IgD-negative memory B cell (primary cell): ENCODE measurements around the gene CHST15. TPM values are rescaled to one million over a fixed set of nuclear protein-coding genes. Genes with fewer than 3 reads are reported as not detected.

ENCODE experiments used
- H3K27ac Mint-ChIP-seq, 3 donors: one replicate each; pipeline ENCODE4 v1.8.0; 2020 to 2022; ENCODE audit warnings: mild to moderate bottlenecking in 3 of 3, mixed read lengths in 3 of 3, moderate library complexity in 1 of 3
- H3K27me3 Mint-ChIP-seq: one replicate; pipeline ENCODE4 v1.8.0; 2021; ENCODE audit warnings: mixed read lengths
- H3K36me3 Mint-ChIP-seq: one replicate; pipeline ENCODE4 v1.8.0; 2020; ENCODE audit warnings: mild to moderate bottlenecking, mixed read lengths
- H3K4me1 Mint-ChIP-seq, 3 donors: one replicate each; pipeline ENCODE4 v1.8.0; 2020 to 2022; ENCODE audit warnings: mixed read lengths in 3 of 3, mild to moderate bottlenecking in 1 of 3
- H3K4me3 Mint-ChIP-seq, 4 donors: one replicate each; pipeline ENCODE4 v1.8.0; 2020 to 2022; ENCODE audit warnings: mild to moderate bottlenecking in 4 of 4, mixed read lengths in 4 of 4, moderate library complexity in 3 of 4
- H3K9me3 Mint-ChIP-seq, 3 donors: one replicate each; pipeline ENCODE4 v1.8.0; 2020 to 2021; ENCODE audit warnings: mixed read lengths in 3 of 3, mild to moderate bottlenecking in 1 of 3
- polyA plus RNA-seq: library from polyadenylated mRNA; unstranded; fragments of 300-500 nt; fragmentation: Illumina TruSeq; gene quantifications from one replicate; pipeline ENCODE4 v1.2.3, GENCODE V29; 2021

The CHST15 gene
- polyA plus RNA-seq, 1 donor from 2014 or later, result 15.4 TPM

GRCh38 chr10:124086787-124087671, 6.4 kb downstream of the CHST15 start:
- peak overlapping the region in 1 of 3 donors; percentile 54 for H3K27ac Mint-ChIP-seq
- H3K9me3 Mint-ChIP-seq, result no peaks in the 10 kb centered on the region
- H3K4me3 Mint-ChIP-seq, result no peak overlapping the region
- peaks cover 36 to 63% (median 57%) of the 10 kb centered on the region in 3 donors for H3K4me1 Mint-ChIP-seq
- peaks cover 1% of the 10 kb centered on the region for H3K27me3 Mint-ChIP-seq
- peaks cover 10% of the 10 kb centered on the region for H3K36me3 Mint-ChIP-seq

DNA sequence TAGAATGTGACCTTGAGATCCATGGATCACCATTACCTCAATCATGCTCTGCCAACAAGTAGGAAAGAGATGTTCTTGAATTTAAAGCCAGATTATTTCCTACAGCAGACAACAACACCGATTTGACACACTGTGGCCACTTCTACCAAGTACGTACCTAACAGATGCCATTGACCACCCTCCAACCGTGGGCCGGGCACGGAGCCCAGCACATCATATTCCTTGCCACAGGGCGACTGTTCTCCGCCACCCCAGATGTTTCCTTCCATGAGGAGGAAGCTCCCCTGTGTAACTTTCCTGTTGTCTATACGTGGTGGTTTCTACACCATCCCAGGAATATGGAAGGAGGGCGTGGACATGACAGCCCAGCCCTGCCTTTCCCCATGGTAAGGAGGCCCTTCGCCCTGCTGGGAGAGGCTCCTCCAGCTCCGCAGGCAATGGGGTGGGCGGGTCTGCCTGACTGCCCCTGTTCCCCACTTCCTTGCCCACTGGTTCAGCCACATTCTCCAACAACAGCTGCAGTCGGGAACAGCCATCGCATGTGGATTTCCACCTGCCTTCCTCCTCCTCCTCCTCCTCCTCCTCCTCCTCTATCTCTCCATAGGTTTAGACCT, 7.2 kb downstream of the CHST15 start:
- peaks cover 41 to 62% (median 56%) of the 10 kb centered on the region in 3 donors for H3K4me1 Mint-ChIP-seq
- H3K27me3 Mint-ChIP-seq, result no peaks in the 10 kb centered on the region
- H3K9me3 Mint-ChIP-seq, result no peaks in the 10 kb centered on the region
- H3K36me3 Mint-ChIP-seq, result peaks cover 10% of the 10 kb centered on the region
- H3K4me3 Mint-ChIP-seq, result no peak overlapping the region
- peak overlapping the region in 1 of 3 donors; percentile 77 for H3K27ac Mint-ChIP-seq

DNA sequence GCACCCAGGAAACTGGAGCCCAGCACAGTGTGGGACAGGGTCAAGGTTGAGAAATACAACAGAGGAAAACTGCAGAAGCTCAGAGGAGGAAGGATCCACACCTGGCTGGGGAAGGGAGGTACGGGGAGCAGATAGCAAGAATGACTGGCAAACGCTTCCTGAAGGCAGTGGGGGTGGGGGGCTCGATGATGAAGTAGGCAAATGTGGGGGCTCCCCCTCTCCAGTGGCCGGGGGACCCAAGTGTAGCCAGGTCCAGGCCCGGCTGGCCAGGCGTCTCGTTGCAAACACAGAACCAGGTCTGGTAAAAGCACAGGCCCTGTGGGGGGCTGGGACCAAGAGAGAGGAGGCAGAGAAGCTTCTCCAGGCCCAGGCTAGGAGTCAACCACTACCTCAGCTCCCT, 7.7 kb downstream of the CHST15 start:
- peak overlapping the region in 1 of 3 donors; percentile 77 for H3K27ac Mint-ChIP-seq
- no peaks in the 10 kb centered on the region for H3K27me3 Mint-ChIP-seq
- H3K36me3 Mint-ChIP-seq, result peaks cover 10% of the 10 kb centered on the region
- H3K9me3 Mint-ChIP-seq, result no peaks in the 10 kb centered on the region
- H3K4me1 Mint-ChIP-seq, result peaks cover 42 to 59% (median 53%) of the 10 kb centered on the region in 3 donors
- H3K4me3 Mint-ChIP-seq, result peak overlapping the region in 1 of 4 donors; percentile 65

GRCh38 chr10:124084708-124085107, 8.7 kb downstream of the CHST15 start:
- Mint-ChIP-seq H3K4me3 (peak overlapping the region in 2 of 4 donors; percentile 25 to 76), H3K27me3 (no peaks in the 10 kb centered on the region), H3K36me3 (peaks cover 10% of the 10 kb centered on the region), H3K27ac (no peak overlapping the region), H3K4me1 (peaks cover 43 to 59% (median 51%) of the 10 kb centered on the region in 3 donors), H3K9me3 (no peaks in the 10 kb centered on the region)

DNA sequence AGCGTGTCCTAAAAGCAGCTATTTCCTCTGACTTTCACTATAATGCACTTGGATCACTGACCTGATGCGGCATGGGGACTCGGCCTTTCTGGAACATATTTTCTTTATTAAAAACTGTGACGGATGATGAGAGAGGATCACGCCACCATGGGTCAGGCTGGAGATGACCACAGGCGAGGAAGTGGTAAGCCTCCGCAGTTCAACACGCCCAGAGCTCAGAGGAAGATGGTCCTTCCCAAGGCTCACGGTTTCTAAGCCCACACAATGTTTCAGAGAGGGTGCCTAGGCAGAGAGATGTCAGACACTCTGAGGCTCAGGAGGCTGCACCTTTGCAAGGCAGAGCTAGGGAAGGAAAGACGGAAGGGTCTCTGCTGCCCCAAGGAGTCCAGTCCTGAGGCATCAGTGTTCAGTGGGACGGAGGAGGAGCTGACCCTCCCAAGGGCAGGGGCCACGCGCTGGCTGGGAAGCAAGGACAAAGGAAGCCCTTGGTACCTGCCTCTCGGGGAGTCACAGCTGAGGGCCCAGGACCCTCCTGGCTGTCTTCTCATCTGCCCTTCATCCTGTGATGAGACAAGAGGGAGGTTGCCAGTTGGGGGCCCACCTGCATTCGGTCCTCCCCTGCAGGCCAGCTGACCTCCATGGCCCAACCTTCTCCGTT, 9.5 kb downstream of the CHST15 start:
- Mint-ChIP-seq H3K36me3 (peaks cover 10% of the 10 kb centered on the region), H3K4me3 (peak overlapping the region in 1 of 4 donors; percentile 1), H3K27me3 (no peaks in the 10 kb centered on the region), H3K4me1 (peaks cover 46 to 58% (median 53%) of the 10 kb centered on the region in 3 donors), H3K27ac (no peak overlapping the region), H3K9me3 (no peaks in the 10 kb centered on the region)

GRCh38 chr10:124083047-124083739, 10.2 kb downstream of the CHST15 start:
- Mint-ChIP-seq H3K4me1 (peaks cover 41 to 51% (median 51%) of the 10 kb centered on the region in 3 donors), H3K9me3 (no peaks in the 10 kb centered on the region), H3K27me3 (no peaks in the 10 kb centered on the region), H3K27ac (no peak overlapping the region), H3K4me3 (peak overlapping the region in 1 of 4 donors; percentile 45), H3K36me3 (peaks cover 10% of the 10 kb centered on the region)

- no peak overlapping the region for H3K27ac Mint-ChIP-seq
- H3K4me1 Mint-ChIP-seq, result peaks cover 40 to 52% (median 48%) of the 10 kb centered on the region in 3 donors
- peaks cover 10% of the 10 kb centered on the region for H3K36me3 Mint-ChIP-seq
- H3K27me3 Mint-ChIP-seq, result no peaks in the 10 kb centered on the region
- no peak overlapping the region for H3K4me3 Mint-ChIP-seq
- H3K9me3 Mint-ChIP-seq, result no peaks in the 10 kb centered on the region
Observed at GRCh38 chr10:124082555-124082954, 10.8 kb downstream of the CHST15 start.

DNA sequence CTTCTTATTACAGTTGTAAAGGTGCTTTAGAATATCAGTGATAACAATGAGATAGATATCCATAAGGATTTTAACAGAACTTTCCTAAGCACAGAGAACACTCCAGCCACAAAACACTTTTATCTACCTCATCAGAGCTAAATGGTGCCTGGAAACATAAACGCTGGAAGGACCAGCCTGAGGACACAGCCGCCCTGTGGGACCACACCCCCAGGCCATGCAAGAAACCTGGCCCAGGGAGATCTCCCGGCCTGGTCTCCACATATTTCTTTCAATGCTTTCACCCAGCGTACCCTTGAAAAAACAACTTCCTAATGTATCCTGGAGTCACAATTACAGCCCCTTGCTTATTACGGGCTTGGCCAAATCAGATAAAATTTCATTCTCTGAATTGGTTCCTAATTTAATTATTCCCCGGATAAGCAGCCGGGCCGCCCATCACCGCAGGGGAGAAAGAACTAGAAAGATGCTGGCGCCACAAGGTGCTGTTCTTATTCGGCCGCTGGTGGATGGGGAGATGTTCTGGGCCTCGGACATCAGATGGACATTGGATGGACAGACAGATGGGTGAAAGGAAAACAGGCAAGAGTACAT, 11.8 kb downstream of the CHST15 start:
- Mint-ChIP-seq H3K36me3 (peaks cover 10% of the 10 kb centered on the region), H3K9me3 (no peaks in the 10 kb centered on the region), H3K4me3 (no peak overlapping the region), H3K4me1 (peaks cover 42 to 57% (median 44%) of the 10 kb centered on the region in 3 donors), H3K27me3 (no peaks in the 10 kb centered on the region), H3K27ac (no peak overlapping the region)

GRCh38 chr10:124079864-124080263, 13.5 kb downstream of the CHST15 start:
- peak overlapping the region in 2 of 4 donors; percentile 15 to 18 for H3K4me3 Mint-ChIP-seq
- peaks cover 41 to 49% (median 45%) of the 10 kb centered on the region in 3 donors for H3K4me1 Mint-ChIP-seq
- H3K27me3 Mint-ChIP-seq, result no peaks in the 10 kb centered on the region
- H3K36me3 Mint-ChIP-seq, result peaks cover 10% of the 10 kb centered on the region
- H3K9me3 Mint-ChIP-seq, result no peaks in the 10 kb centered on the region
- H3K27ac Mint-ChIP-seq, result peak overlapping the region in 2 of 3 donors; percentile 24 to 55

DNA sequence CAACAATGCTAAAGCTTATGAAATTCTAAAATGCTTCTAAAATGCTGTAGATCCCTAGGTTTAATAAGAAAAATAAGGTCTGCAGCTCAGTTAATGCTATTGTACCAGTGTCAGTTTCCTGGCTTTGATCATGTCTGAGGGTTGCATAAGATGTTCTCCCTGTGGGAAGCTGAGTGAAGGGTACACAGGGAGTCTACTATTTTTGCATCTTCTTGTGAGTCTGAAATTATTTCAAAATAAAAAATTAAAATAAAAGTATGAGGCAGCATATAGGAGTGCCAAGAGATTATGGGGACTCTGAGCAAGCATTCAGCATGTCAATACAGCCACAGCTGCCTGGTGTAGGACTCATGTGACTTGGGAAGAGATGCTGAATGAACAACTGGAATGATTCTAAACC, 14.7 kb downstream of the CHST15 start:
- H3K27ac Mint-ChIP-seq, result no peak overlapping the region
- peaks cover 42 to 52% (median 46%) of the 10 kb centered on the region in 3 donors for H3K4me1 Mint-ChIP-seq

GRCh38 chr10:124078028-124078427, 15.4 kb downstream of the CHST15 start:
- Mint-ChIP-seq H3K4me3 (no peak overlapping the region), H3K36me3 (peaks cover 9% of the 10 kb centered on the region), H3K27me3 (peaks cover 5% of the 10 kb centered on the region), H3K4me1 (peaks cover 42 to 56% (median 51%) of the 10 kb centered on the region in 3 donors), H3K9me3 (no peaks in the 10 kb centered on the region), H3K27ac (no peak overlapping the region)

More for the DNA sequence above, 14.7 kb downstream of the CHST15 start:
- Mint-ChIP-seq H3K9me3 (no peaks in the 10 kb centered on the region), H3K27me3 (peaks cover 5% of the 10 kb centered on the region), H3K4me3 (no peak overlapping the region), H3K36me3 (peaks cover 10% of the 10 kb centered on the region)

GRCh38 chr10:124077208-124077993, 16.0 kb downstream of the CHST15 start:
- peaks cover 4% of the 10 kb centered on the region for H3K36me3 Mint-ChIP-seq
- no peaks in the 10 kb centered on the region for H3K9me3 Mint-ChIP-seq
- peak overlapping the region in 1 of 3 donors; percentile 78 for H3K27ac Mint-ChIP-seq
- H3K27me3 Mint-ChIP-seq, result peaks cover 5% of the 10 kb centered on the region
- H3K4me3 Mint-ChIP-seq, result peak overlapping the region in 1 of 4 donors; percentile 9
- H3K4me1 Mint-ChIP-seq, result peaks cover 46 to 61% (median 53%) of the 10 kb centered on the region in 3 donors

DNA sequence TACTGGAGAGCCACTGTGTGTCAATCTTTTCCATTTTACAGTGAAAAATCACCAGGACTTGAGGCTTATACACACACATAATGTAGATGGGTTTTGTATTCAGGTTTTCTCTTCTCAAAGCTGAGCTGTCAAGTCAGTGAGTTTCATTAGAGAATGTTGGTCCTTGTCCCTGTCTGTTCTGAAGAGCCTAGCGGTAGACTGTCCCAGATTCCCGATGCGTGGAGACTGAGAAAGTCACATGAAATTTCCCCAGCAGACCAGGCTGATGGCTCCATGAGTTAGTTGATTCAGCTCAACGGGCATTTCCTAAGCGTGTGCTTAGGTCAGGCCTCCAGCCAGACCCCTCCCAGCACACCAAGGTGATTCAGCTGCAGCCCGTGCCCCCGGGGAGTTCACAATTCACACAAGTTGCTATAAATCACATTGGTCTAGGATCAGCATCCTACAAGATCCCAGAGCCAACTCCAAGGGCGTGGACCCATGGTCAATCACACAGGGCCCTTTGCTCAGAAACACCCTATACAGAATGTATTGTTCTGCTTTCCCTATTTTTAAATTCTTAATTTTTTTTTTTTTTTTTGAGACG, 17.2 kb downstream of the CHST15 start:
- H3K4me1 Mint-ChIP-seq, result peaks cover 55 to 64% (median 59%) of the 10 kb centered on the region in 3 donors
- peaks cover 5% of the 10 kb centered on the region for H3K27me3 Mint-ChIP-seq
- H3K36me3 Mint-ChIP-seq, result peaks cover 2% of the 10 kb centered on the region
- H3K4me3 Mint-ChIP-seq, result peak overlapping the region in 1 of 4 donors; percentile 50
- H3K27ac Mint-ChIP-seq, result peak overlapping the region in 1 of 3 donors; percentile 23
- H3K9me3 Mint-ChIP-seq, result no peaks in the 10 kb centered on the region
